Upper lobe of right lung (tissue), 1 donor: Measurements from ENCODE around the gene SARM1. TPM values are rescaled to one million over a fixed set of nuclear protein-coding genes. Genes with fewer than 3 reads are reported as not detected.

Experiments used
- ATAC-seq: fragments of 200-7000 bp; cut with Tn5 transposase; one replicate; pipeline ENCODE4 v1.9.1; 2020; ENCODE audit warnings: mild to moderate bottlenecking, moderate library complexity
- DNase-seq: peaks from one replicate; pipeline ENCODE4 v3.0.0-alpha.2; 2020
- H3K27ac ChIP-seq: fragments of 200-600 bp; one replicate; pipeline ENCODE4 v1.8.0; 2022
- H3K27me3 ChIP-seq: fragments of 200-600 bp; one replicate; pipeline ENCODE4 v1.8.0; 2022; ENCODE audit warnings: mild to moderate bottlenecking
- H3K36me3 ChIP-seq: fragments of 200-600 bp; one replicate; pipeline ENCODE4 v1.8.0; 2022
- H3K4me1 ChIP-seq: fragments of 200-600 bp; one replicate; pipeline ENCODE4 v1.8.0; 2022
- H3K4me3 ChIP-seq: fragments of 200-600 bp; one replicate; pipeline ENCODE4 v1.8.0; 2022; ENCODE audit warnings: mild to moderate bottlenecking
- H3K9me3 ChIP-seq: fragments of 200-600 bp; one replicate; pipeline ENCODE4 v1.8.0; 2022
- CTCF ChIP-seq: fragments of 200-600 bp; IDR thresholded peaks from one replicate; pipeline ENCODE4 v1.8.0; 2022; ENCODE audit warnings: antibody characterized with exemption
- intact Hi-C: fragments of 100-400 bp; cut with DNase I; formaldehyde crosslinking; loops from one replicate; pipeline ENCODE4 v1.11.0; 2022
- total RNA-seq: library from RNA; stranded (reverse); fragmentation: NEBNext Ultra II Directional; extraction: Animal tissue kit (Norgen Biotek cat#: 25700); gene quantifications from one replicate; pipeline ENCODE4 v1.2.1, GENCODE V29; 2021
- donor health status: DM: no; HTN: yes; CAD: no; lungs with severe emphysema.

The SARM1 gene
- total RNA-seq, 1 donor from 2014 or later, result 14.4 TPM

GRCh38 chr17:28341516-28341915, 30.0 kb upstream of the SARM1 start:
- no peak for TF ChIP-seq CTCF
- DNase-seq (no peak), ATAC-seq (no peak)
- no peaks in the 10 kb centered on the region for H3K9me3 ChIP-seq
- no peak overlapping the region for H3K27ac ChIP-seq
- no peak overlapping the region for H3K4me3 ChIP-seq
- H3K36me3 ChIP-seq, result peaks cover 73% of the 10 kb centered on the region
- H3K27me3 ChIP-seq, result no peaks in the 10 kb centered on the region
- intact Hi-C loops, result no loop called here
- peaks cover 20% of the 10 kb centered on the region for H3K4me1 ChIP-seq

- Histone ChIP-seq H3K9me3 (no peaks in the 10 kb centered on the region), H3K36me3 (peaks cover 81% of the 10 kb centered on the region), H3K4me3 (no peak overlapping the region), H3K27ac (no peak overlapping the region), H3K27me3 (no peaks in the 10 kb centered on the region), H3K4me1 (peaks cover 22% of the 10 kb centered on the region)
- DNase-seq (no peak), ATAC-seq (no peak)
- intact Hi-C loops, result no loop called here
- no peak for TF ChIP-seq CTCF
Observed at GRCh38 chr17:28342313-28342712, 29.2 kb upstream of the SARM1 start.

GRCh38 chr17:28343491-28343932, 28.0 kb upstream of the SARM1 start:
- Histone ChIP-seq H3K27ac (no peak overlapping the region), H3K4me3 (no peak overlapping the region), H3K9me3 (no peaks in the 10 kb centered on the region), H3K36me3 (peaks cover 93% of the 10 kb centered on the region), H3K4me1 (peaks cover 15% of the 10 kb centered on the region), H3K27me3 (no peaks in the 10 kb centered on the region)
- intact Hi-C loops, result no loop called here
- no peak for TF ChIP-seq CTCF
- ATAC-seq (no peak), DNase-seq (no peak)

GRCh38 chr17:28344011-28344410, 27.5 kb upstream of the SARM1 start:
- peaks cover 98% of the 10 kb centered on the region for H3K36me3 ChIP-seq
- intact Hi-C loops, result no loop called here
- TF ChIP-seq CTCF, result no peak
- peaks cover 15% of the 10 kb centered on the region for H3K4me1 ChIP-seq
- DNase-seq, result no peak
- no peaks in the 10 kb centered on the region for H3K9me3 ChIP-seq
- H3K27me3 ChIP-seq, result no peaks in the 10 kb centered on the region
- no peak overlapping the region for H3K4me3 ChIP-seq
- H3K27ac ChIP-seq, result no peak overlapping the region
- ATAC-seq, result no peak

- Histone ChIP-seq H3K9me3 (no peaks in the 10 kb centered on the region), H3K36me3 (peaks cover 100% of the 10 kb centered on the region), H3K4me3 (no peak overlapping the region), H3K27me3 (no peaks in the 10 kb centered on the region), H3K27ac (no peak overlapping the region), H3K4me1 (peaks cover 15% of the 10 kb centered on the region)
- intact Hi-C loops, result no loop called here
- DNase-seq (no peak), ATAC-seq (no peak)
- no peak for TF ChIP-seq CTCF
Observed at GRCh38 chr17:28344435-28344901, 27.0 kb upstream of the SARM1 start.
